HepG2 (cell line): ENCODE results near the gene BBC3. TPM values are rescaled to one million over a fixed set of nuclear protein-coding genes. Genes with fewer than 3 reads are reported as not detected.

ENCODE experiments used
- ATAC-seq: fragments of 200-7000 bp; cut with Tn5 transposase; 3 replicates; pipeline ENCODE4 v1.9.1; 2020; ENCODE audit warnings: mild to moderate bottlenecking, moderate library complexity
- BruUV-seq: library from RNA; stranded (reverse); fragments of 400-500 nt; replicated peaks from 2 replicates; lab custom pipeline; 2021; lab: Mats Ljungman, UMichigan
- CTCF ChIA-PET: fragments of 300-600 bp; formaldehyde crosslinking; extraction: SDS; loops from one replicate; lab custom pipeline; 2021; ENCODE audit warnings: low total read pairs, inconsistent platforms, low intra/inter-chr PET ratio; lab: Yijun Ruan, JAX
- POLR2A ChIA-PET: fragments of 350-600 bp; sonication (Branson Sonifier 250); formaldehyde crosslinking; loops from one replicate; lab custom pipeline; 2020; ENCODE audit warnings: antibody characterized with exemption, inconsistent platforms; lab: Yijun Ruan, JAX
- DNase-seq: peaks from one replicate; pipeline ENCODE4 v3.0.0-alpha.2; 2015; ENCODE audit warnings: low spot score
- FAIRE-seq: peaks from 3 replicates; lab custom pipeline; 2011; peaks lifted over from hg19 to GRCh38; lab: Jason Lieb, UNC
- H2AFZ ChIP-seq: one replicate; pipeline ENCODE4 v1.6.1; 2011; ENCODE audit warnings: low read length, inconsistent platforms
- H3K27ac ChIP-seq: fragments of 300-600 bp; 3 replicates; pipeline ENCODE4 v1.8.0; 2011; ENCODE audit warnings: mixed run types, mild to moderate bottlenecking, mixed read lengths, low read length, inconsistent platforms; ENCODE audit not compliant: insufficient read depth; ENCODE audit errors: extremely low read length
- H3K27me3 ChIP-seq, 2 experiments: fragments of 200-600 bp in 1 of 2; 2 replicates in 1 of 2; 3 replicates in 1 of 2; pipeline versions ENCODE4 v1.6.0 to v1.8.0; 2011; ENCODE audit warnings: low read length in 2 of 2, mild to moderate bottlenecking in 2 of 2, moderate library complexity in 2 of 2, inconsistent platforms in 1 of 2; ENCODE audit not compliant: insufficient read depth in 2 of 2, control insufficient read depth in 1 of 2
- H3K36me3 ChIP-seq, 2 experiments: fragments of 200-600 bp in 1 of 2; replicated peaks in 1 of 2; 2 replicates in 1 of 2; 3 replicates in 1 of 2; pipeline versions ENCODE4 v1.5.1 to v1.8.0; 2011; ENCODE audit warnings: low read length in 2 of 2, inconsistent platforms in 1 of 2; ENCODE audit not compliant: insufficient read depth in 2 of 2, control insufficient read depth in 1 of 2
- H3K4me1 ChIP-seq: 2 replicates; pipeline ENCODE4 v1.5.1; 2012; ENCODE audit warnings: low read length, inconsistent platforms; ENCODE audit not compliant: insufficient read depth
- H3K4me2 ChIP-seq: 2 replicates; pipeline ENCODE4 v1.6.0; 2011; ENCODE audit warnings: low read depth, low read length, inconsistent platforms
- H3K4me3 ChIP-seq, 3 experiments: fragments of 200-600 bp in 1 of 3; sonication (generic), shearing (Covaris generic) in 1 of 3; replicated peaks in 1 of 3; 2 replicates each; pipeline ENCODE4 v1.5.1; 2011 to 2016; ENCODE audit warnings: low read length in 3 of 3, inconsistent platforms in 2 of 3, low read depth in 2 of 3, mild to moderate bottlenecking in 2 of 3, control low read depth in 1 of 3, mixed read lengths in 1 of 3; ENCODE audit not compliant: insufficient read depth in 1 of 3
- H3K79me2 ChIP-seq: one replicate; pipeline ENCODE4 v1.6.1; 2011; ENCODE audit warnings: low read length, inconsistent platforms; ENCODE audit not compliant: insufficient read depth
- H3K9ac ChIP-seq: 2 replicates; pipeline ENCODE4 v1.6.0; 2011; ENCODE audit warnings: mild to moderate bottlenecking, low read depth, low read length, inconsistent platforms; ENCODE audit not compliant: insufficient read depth
- H3K9me3 ChIP-seq: 2 replicates; pipeline ENCODE4 v1.5.1; 2012; ENCODE audit warnings: mild to moderate bottlenecking, low read length
- H4K20me1 ChIP-seq: 2 replicates; pipeline ENCODE4 v1.6.0; 2011; ENCODE audit warnings: inconsistent platforms, mild to moderate bottlenecking, low read length, moderate library complexity; ENCODE audit not compliant: insufficient read depth
- ATRX ChIP-seq: sonication (generic); formaldehyde crosslinking; IDR thresholded peaks from 2 replicates; pipeline ENCODE4 v1.4.0; 2020; ENCODE audit warnings: missing genetic modification reagents, borderline replicate concordance
- MIXL1 ChIP-seq: IDR thresholded peaks from 2 replicates; pipeline ENCODE4 v1.6.1; 2016
- NFE2L2 ChIP-seq: fragments of 150-350 bp; IDR thresholded peaks from 2 replicates; pipeline ENCODE4 v1.6.1; 2014; ENCODE audit warnings: low read length
- NKX3-1 ChIP-seq: sonication (generic); formaldehyde crosslinking; IDR thresholded peaks from 2 replicates; pipeline ENCODE4 v1.5.0; 2020; ENCODE audit warnings: missing genetic modification reagents
- NRL ChIP-seq: sonication (generic); formaldehyde crosslinking; IDR thresholded peaks from 2 replicates; pipeline ENCODE4 v1.5.0; 2020; ENCODE audit warnings: missing genetic modification reagents, mild to moderate bottlenecking, moderate library complexity, borderline replicate concordance
- RAD51 ChIP-seq: fragments of 450-650 bp; IDR thresholded peaks from 2 replicates; pipeline ENCODE4 v1.6.1; 2016; ENCODE audit warnings: borderline replicate concordance
- SRSF1 ChIP-seq: fragments of 200-400 bp; formaldehyde crosslinking; optimal IDR thresholded peaks from 2 replicates; pipeline ENCODE3; 2017; ENCODE audit warnings: mild to moderate bottlenecking, low read depth, low read length, moderate library complexity
- SRY ChIP-seq: sonication (generic); formaldehyde crosslinking; IDR thresholded peaks from 2 replicates; pipeline ENCODE4 v1.8.0; 2022; ENCODE audit warnings: mild to moderate bottlenecking, missing genetic modification reagents
- ZBTB7B ChIP-seq: sonication (generic); formaldehyde crosslinking; IDR thresholded peaks from 2 replicates; pipeline ENCODE4 v1.4.0; 2020; ENCODE audit warnings: missing genetic modification reagents
- ZFP90 ChIP-seq: sonication (generic); formaldehyde crosslinking; IDR thresholded peaks from 2 replicates; pipeline ENCODE4 v1.8.0; 2022; ENCODE audit warnings: missing genetic modification reagents, mild to moderate bottlenecking, inconsistent platforms, borderline replicate concordance
- ZFY ChIP-seq: sonication (generic); formaldehyde crosslinking; IDR thresholded peaks from 2 replicates; pipeline ENCODE4 v1.4.0; 2020; ENCODE audit warnings: missing genetic modification reagents
- ZNF205 ChIP-seq: IDR thresholded peaks from 2 replicates; pipeline ENCODE4 v1.6.1; 2018; ENCODE audit warnings: missing biosample characterization, missing genetic modification reagents
- ZNF329 ChIP-seq: sonication (generic); formaldehyde crosslinking; IDR thresholded peaks from 2 replicates; pipeline ENCODE4 v1.9.0; 2021; ENCODE audit warnings: low read depth, mild to moderate bottlenecking, missing genetic modification reagents
- ZNF550 ChIP-seq: sonication (generic); formaldehyde crosslinking; IDR thresholded peaks from 2 replicates; pipeline ENCODE4 v1.4.0; 2020; ENCODE audit warnings: mild to moderate bottlenecking, missing genetic modification reagents, borderline replicate concordance
- WGBS: methylation state at CpG from one replicate; pipeline ENCODE4 v1.1.6; 2017; ENCODE audit warnings: low lambda C conversion rate; 5-methylcytosine and 5-hydroxymethylcytosine counted together
- in situ Hi-C: cut with HindIII; loops from 2 replicates; pipeline ENCODE4 v1.10.0; 2017; ENCODE audit warnings: low pct_unique_long_range_greater_than_20kb; ENCODE audit not compliant: extremely low pct_ligation_motif_present
- intact Hi-C: fragments of 100-400 bp; cut with micrococcal nuclease; formaldehyde crosslinking; loops from one replicate; pipeline ENCODE4 v1.10.0; 2022; ENCODE audit not compliant: unreplicated experiment
- polyA plus RNA-seq, 8 experiments: library from polyadenylated mRNA; depleted of rRNA in 3 of 8; stranded (reverse) in 7 of 8; unstranded in 1 of 8; fragments of >200 nt; fragmentation: Illumina TruSeq in 4 of 8; extraction: Trizol in 4 of 8; gene quantifications; 2 replicates each; pipeline versions ENCODE4 v1.2.1 to v1.2.3, GENCODE V29; 2011 to 2016; ENCODE audit warnings: low read depth in 4 of 8, missing spikeins in 1 of 8, mixed read lengths in 1 of 8; ENCODE audit not compliant: insufficient read depth in 1 of 8
- total RNA-seq, 5 experiments: library from RNA; depleted of rRNA; stranded (reverse); fragments of >200 nt; fragmentation: Illumina TruSeq; extraction: Trizol; gene quantifications; 2 replicates each; pipeline ENCODE4 v1.2.3, GENCODE V29; 2016; ENCODE audit warnings: low read depth in 1 of 5
- TF ChIP-seq, protein P1 (sequence below): fragments of 450-650 bp; IDR thresholded peaks from 2 replicates; pipeline ENCODE4 v1.6.1; 2017
- TF ChIP-seq, protein P2 (sequence below): sonication (generic); formaldehyde crosslinking; IDR thresholded peaks from 2 replicates; pipeline ENCODE4 v1.8.1; 2023; ENCODE audit warnings: missing genetic modification reagents, inconsistent platforms, borderline replicate concordance
- TF ChIP-seq, protein P3 (sequence below): sonication (generic); formaldehyde crosslinking; IDR thresholded peaks from 2 replicates; pipeline ENCODE4 v1.4.0; 2020; ENCODE audit warnings: missing genetic modification reagents

BBC3 gene
- total and polyA plus RNA-seq, 2 of the 13 experiments (the other 11 are each of a cell fraction or from before 2014, with no cell fraction given): 6.1 to 8.8 TPM

DNA sequence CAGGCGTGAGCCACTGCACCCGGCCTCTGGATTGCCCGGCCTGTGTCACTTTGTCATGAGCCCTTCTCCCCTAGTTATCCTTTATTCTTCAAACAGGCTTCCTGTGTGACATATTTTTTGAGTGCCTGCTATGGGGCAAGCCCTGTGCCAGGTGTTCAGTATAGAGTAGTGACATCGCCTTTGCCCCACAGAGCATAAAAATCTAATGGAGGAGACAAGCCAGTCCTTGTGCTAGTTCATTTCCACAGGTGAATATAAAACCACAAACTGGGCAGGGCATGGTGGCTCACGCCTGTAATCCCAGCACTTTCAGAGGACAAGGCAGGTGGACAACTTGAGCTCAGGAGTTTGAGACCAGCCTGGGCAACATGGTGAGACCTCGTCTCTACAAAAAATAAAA lies 43.2 kb downstream of the BBC3 start:
- in situ Hi-C loops: no loop called here
- H3K27me3 ChIP-seq: no peaks in the 10 kb centered on the region
- H3K4me2 ChIP-seq: no peak overlapping the region
- BruUV-seq: no TSS peak
- H2AFZ ChIP-seq: no peak overlapping the region
- ATAC-seq (no peak), DNase-seq (no peak), FAIRE-seq (no peak)
- no peaks in the 10 kb centered on the region for H4K20me1 ChIP-seq
- peaks cover 66% of the 10 kb centered on the region for H3K4me1 ChIP-seq
- CTCF ChIA-PET: no interaction called here
- intact Hi-C loops: no loop called here
- POLR2A ChIA-PET: interaction anchor here (0.7 to 4.7 kb wide), 7 partner anchors 15 to 140 kb away, joined by 3 to 31 read pairs (median 11); partner anchors contain the start of genes CCDC9 and ZC3H4
- peaks cover 6 to 25% of the 10 kb centered on the region in 2 experiments for H3K36me3 ChIP-seq
- WGBS: 91% methylated on average over 6 of the region's 6 CpGs
- TF ChIP-seq NKX3-1 (CRISPR knock-in tag): no peak
- TF ChIP-seq ZBTB7B: 0 out of 2 replicates have a peak, but pooled peaks have one; percentile 10
- TF ChIP-seq SRSF1: no peak
- H3K79me2 ChIP-seq: peaks cover 8% of the 10 kb centered on the region
- no peak overlapping the region for H3K9ac ChIP-seq
- no peak overlapping the region for H3K4me3 ChIP-seq
- no peaks in the 10 kb centered on the region for H3K9me3 ChIP-seq
- H3K27ac ChIP-seq: peak overlapping the region; percentile 83

DNA sequence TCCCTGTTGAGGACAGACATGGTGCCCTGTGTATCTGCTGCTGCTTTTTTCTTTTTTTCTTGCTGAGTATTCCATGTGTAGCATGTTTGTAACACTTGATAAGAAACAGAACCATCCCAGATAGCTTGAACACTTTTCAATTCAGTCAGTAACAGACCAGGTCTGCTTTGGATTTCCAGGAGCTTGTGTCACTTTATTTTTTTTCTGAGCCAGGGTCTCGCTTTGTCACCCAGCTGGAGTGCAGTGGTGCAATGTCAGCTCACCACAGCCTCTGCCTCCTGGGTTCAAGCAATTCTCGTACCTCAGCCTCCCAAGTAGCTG lies 43.7 kb downstream of the BBC3 start:
- Histone ChIP-seq H3K4me1 (peaks cover 66% of the 10 kb centered on the region), H3K36me3 (peaks cover 8 to 30% of the 10 kb centered on the region in 2 experiments), H3K27ac (peak overlapping the region; percentile 83), H3K4me2 (no peak overlapping the region), H3K79me2 (peaks cover 8% of the 10 kb centered on the region), H3K9ac (no peak overlapping the region), H2AFZ (no peak overlapping the region), H3K4me3 (no peak overlapping the region), H4K20me1 (no peaks in the 10 kb centered on the region), H3K27me3 (no peaks in the 10 kb centered on the region), H3K9me3 (no peaks in the 10 kb centered on the region)
- WGBS: 97% methylated on average over 2 of the region's 2 CpGs
- POLR2A ChIA-PET: interaction anchor here (1.3 to 3.8 kb wide), 4 partner anchors 23 to 74 kb away, joined by 3 to 14 read pairs (median 4); partner anchors contain the start of gene ZC3H4
- BruUV-seq: no TSS peak
- no peak for FAIRE-seq
- ATAC-seq: no peak
- intact Hi-C loops: no loop called here
- in situ Hi-C loops: no loop called here
- CTCF ChIA-PET: no interaction called here
- no peak for DNase-seq
- no peak for TF ChIP-seq RAD51
- TF ChIP-seq, protein P1, sequence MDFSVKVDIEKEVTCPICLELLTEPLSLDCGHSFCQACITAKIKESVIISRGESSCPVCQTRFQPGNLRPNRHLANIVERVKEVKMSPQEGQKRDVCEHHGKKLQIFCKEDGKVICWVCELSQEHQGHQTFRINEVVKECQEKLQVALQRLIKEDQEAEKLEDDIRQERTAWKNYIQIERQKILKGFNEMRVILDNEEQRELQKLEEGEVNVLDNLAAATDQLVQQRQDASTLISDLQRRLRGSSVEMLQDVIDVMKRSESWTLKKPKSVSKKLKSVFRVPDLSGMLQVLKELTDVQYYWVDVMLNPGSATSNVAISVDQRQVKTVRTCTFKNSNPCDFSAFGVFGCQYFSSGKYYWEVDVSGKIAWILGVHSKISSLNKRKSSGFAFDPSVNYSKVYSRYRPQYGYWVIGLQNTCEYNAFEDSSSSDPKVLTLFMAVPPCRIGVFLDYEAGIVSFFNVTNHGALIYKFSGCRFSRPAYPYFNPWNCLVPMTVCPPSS: no peak
- TF ChIP-seq MIXL1 (CRISPR knock-in tag): no peak
- TF ChIP-seq, protein P2, sequence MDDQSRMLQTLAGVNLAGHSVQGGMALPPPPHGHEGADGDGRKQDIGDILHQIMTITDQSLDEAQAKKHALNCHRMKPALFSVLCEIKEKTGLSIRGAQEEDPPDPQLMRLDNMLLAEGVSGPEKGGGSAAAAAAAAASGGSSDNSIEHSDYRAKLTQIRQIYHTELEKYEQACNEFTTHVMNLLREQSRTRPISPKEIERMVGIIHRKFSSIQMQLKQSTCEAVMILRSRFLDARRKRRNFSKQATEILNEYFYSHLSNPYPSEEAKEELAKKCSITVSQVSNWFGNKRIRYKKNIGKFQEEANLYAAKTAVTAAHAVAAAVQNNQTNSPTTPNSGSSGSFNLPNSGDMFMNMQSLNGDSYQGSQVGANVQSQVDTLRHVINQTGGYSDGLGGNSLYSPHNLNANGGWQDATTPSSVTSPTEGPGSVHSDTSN: no peak
- no peak for TF ChIP-seq ZNF329 (CRISPR knock-in tag)
- TF ChIP-seq ZNF550 (CRISPR knock-in tag): no peak
- TF ChIP-seq ATRX: no peak
- TF ChIP-seq NFE2L2: no peak
- no peak for TF ChIP-seq NRL (CRISPR knock-in tag)
- no peak for TF ChIP-seq ZFY (CRISPR knock-in tag)
- no peak for TF ChIP-seq ZFP90 (CRISPR knock-in tag)
- no peak for TF ChIP-seq SRY (CRISPR knock-in tag)
- no peak for TF ChIP-seq ZNF205 (CRISPR knock-in tag)
- TF ChIP-seq, protein P3, sequence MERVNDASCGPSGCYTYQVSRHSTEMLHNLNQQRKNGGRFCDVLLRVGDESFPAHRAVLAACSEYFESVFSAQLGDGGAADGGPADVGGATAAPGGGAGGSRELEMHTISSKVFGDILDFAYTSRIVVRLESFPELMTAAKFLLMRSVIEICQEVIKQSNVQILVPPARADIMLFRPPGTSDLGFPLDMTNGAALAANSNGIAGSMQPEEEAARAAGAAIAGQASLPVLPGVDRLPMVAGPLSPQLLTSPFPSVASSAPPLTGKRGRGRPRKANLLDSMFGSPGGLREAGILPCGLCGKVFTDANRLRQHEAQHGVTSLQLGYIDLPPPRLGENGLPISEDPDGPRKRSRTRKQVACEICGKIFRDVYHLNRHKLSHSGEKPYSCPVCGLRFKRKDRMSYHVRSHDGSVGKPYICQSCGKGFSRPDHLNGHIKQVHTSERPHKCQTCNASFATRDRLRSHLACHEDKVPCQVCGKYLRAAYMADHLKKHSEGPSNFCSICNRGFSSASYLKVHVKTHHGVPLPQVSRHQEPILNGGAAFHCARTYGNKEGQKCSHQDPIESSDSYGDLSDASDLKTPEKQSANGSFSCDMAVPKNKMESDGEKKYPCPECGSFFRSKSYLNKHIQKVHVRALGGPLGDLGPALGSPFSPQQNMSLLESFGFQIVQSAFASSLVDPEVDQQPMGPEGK: no peak
